ENCODE measurements around the gene RNF4. TPM values are rescaled to one million over a fixed set of nuclear protein-coding genes. Genes with fewer than 3 reads are reported as not detected.

The RNF4 gene
- total RNA-seq, 1 experiment from 2014 or later, result 92.0 TPM

DNA sequence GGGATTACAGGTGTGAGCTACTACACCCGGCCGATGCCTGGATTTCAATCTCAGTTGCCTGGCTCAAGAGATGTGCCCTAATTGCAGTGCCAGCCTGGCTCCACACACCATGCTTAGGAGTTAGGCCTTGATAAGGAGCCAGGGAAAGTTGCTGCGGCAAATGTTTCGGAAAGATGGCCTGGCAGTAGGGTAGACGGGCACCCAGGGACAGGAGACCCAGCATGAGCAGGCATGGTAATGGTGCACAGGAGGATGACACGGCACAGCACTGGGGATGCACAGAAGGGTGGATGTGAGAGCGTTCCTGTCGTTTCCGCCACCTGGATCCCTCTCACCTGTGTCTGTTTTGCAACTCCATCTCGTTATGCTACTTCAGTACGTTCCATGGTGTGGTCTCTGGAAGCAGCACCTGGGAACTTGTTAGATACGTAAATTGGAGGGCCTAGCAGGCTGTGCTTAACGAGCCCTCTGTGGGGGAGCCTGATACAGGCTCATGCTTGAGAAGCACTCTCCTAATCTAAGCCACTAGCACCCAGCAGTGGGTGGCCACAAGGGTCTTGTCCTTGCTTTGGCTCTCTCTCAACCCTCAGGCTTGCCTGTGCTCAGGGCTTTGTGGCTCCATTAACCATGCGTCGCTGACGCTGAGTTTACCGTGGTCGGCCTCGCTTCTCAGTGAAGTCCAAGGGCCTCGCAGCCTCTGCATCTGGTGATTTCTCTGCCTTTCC is 20.3 kb downstream of the RNF4 start:
- 0 out of 2 replicates have a peak overlapping the region, but pooled peaks have one; percentile 0 for H3K14ac ChIP-seq (ENCODE audit: insufficient read depth, low read length)
- no CpG with 5 or more reads among the region's 20 CpGs for WGBS (ENCODE audit: extremely low coverage, insufficient read length, low lambda C conversion rate)
- no peaks in the 10 kb centered on the region for H3K9me3 ChIP-seq (ENCODE audit: control insufficient read depth, low read depth, low read length)
- no peak overlapping the region for H4K5ac ChIP-seq (ENCODE audit: insufficient read length, low read depth, low read length)
- TF ChIP-seq, protein P1, sequence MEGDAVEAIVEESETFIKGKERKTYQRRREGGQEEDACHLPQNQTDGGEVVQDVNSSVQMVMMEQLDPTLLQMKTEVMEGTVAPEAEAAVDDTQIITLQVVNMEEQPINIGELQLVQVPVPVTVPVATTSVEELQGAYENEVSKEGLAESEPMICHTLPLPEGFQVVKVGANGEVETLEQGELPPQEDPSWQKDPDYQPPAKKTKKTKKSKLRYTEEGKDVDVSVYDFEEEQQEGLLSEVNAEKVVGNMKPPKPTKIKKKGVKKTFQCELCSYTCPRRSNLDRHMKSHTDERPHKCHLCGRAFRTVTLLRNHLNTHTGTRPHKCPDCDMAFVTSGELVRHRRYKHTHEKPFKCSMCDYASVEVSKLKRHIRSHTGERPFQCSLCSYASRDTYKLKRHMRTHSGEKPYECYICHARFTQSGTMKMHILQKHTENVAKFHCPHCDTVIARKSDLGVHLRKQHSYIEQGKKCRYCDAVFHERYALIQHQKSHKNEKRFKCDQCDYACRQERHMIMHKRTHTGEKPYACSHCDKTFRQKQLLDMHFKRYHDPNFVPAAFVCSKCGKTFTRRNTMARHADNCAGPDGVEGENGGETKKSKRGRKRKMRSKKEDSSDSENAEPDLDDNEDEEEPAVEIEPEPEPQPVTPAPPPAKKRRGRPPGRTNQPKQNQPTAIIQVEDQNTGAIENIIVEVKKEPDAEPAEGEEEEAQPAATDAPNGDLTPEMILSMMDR (conservative IDR thresholded peaks at IDR 0.05), result no peak
- no peak overlapping the region for H2AFZ ChIP-seq (ENCODE audit: low read length)
- peaks cover 4% of the 10 kb centered on the region for H3K79me1 ChIP-seq (ENCODE audit: insufficient read depth, low read depth, low read length, poor library complexity, severe bottlenecking)
- H2BK20ac ChIP-seq (ENCODE audit: low read depth, low read length, poor library complexity, severe bottlenecking), result no peak overlapping the region
- H2BK15ac ChIP-seq (ENCODE audit: low read depth, low read length), result no peak overlapping the region
- H3K4me1 ChIP-seq (ENCODE audit: insufficient read depth, low read length), result no peaks in the 10 kb centered on the region; the same call in 1 of the 2 replicates
- H3K4me1 Mint-ChIP-seq, result peaks cover 37 to 43% of the 10 kb centered on the region in 2 experiments
- H3K36me3 Mint-ChIP-seq (ENCODE audit: insufficient read depth in 1 of 3, low read depth in 3 of 3), result peaks cover 33 to 49% (median 47%) of the 10 kb centered on the region in 3 experiments; a peak in 6 of 7 replicates
- H3K27me3 ChIP-seq (ENCODE audit: insufficient read depth, low read length), result no peaks in the 10 kb centered on the region
- H3K23me2 ChIP-seq (ENCODE audit: insufficient read length, low read depth, low read length, poor library complexity, severe bottlenecking), result no peaks in the 10 kb centered on the region
- H4K91ac ChIP-seq (ENCODE audit: insufficient read length, low read depth, low read length), result no peak overlapping the region
- no peaks in the 10 kb centered on the region for H3K9me3 Mint-ChIP-seq
- no peak overlapping the region for H2AK5ac ChIP-seq (ENCODE audit: insufficient read length, low read length)
- no peak overlapping the region for H3K27ac ChIP-seq (ENCODE audit: insufficient read length, low read depth, low read length)
- no peak overlapping the region for H2BK120ac ChIP-seq (ENCODE audit: low read depth, low read length, poor library complexity, severe bottlenecking)
- DNase-seq, result no peak
- peak overlapping the region; percentile 58 to 90 (median 84); a peak in 5 of 7 replicates for H3K27ac Mint-ChIP-seq
- no peak overlapping the region for H3K18ac ChIP-seq (ENCODE audit: insufficient read length, low read depth, low read length)
- H3K4ac ChIP-seq (ENCODE audit: low read depth, low read length), result no peak overlapping the region
- H2BK12ac ChIP-seq (ENCODE audit: insufficient read length, low read depth, low read length), result no peak overlapping the region
- no peak overlapping the region for H4K8ac ChIP-seq (replicated peaks; ENCODE audit: insufficient read length, low read depth, low read length)
- H3K23ac ChIP-seq (ENCODE audit: insufficient read length, low read depth, low read length), result no peak overlapping the region
- H3K27me3 Mint-ChIP-seq (ENCODE audit: low read depth), result no peaks in the 10 kb centered on the region
- H3K56ac ChIP-seq (ENCODE audit: insufficient read length, low read depth, low read length), result no peak overlapping the region
- H3K4me3 Mint-ChIP-seq, result no peak overlapping the region
- H3K9ac ChIP-seq (ENCODE audit: extremely low read depth, insufficient read length, low read length), result no peak overlapping the region
- peaks cover 5% of the 10 kb centered on the region for H4K20me1 ChIP-seq (ENCODE audit: control insufficient read depth, insufficient read depth, insufficient read length)
- H2BK5ac ChIP-seq (ENCODE audit: insufficient read length, low read length), result no peak overlapping the region
- H3K79me2 ChIP-seq (ENCODE audit: insufficient read depth, low read length), result peaks cover 58% of the 10 kb centered on the region; the same call in 1 of the 2 replicates
- H3K4me2 ChIP-seq (ENCODE audit: insufficient read depth, insufficient read length, low read length), result no peak overlapping the region
- H3T11ph ChIP-seq (ENCODE audit: low read length), result no peak overlapping the region
